Mesenchymal stem cell (in vitro differentiated cells and primary cell): ENCODE measurements around the gene CDK11B.
"Not testable (repeated sequence)": the region's sequence is repeated elsewhere in the genome, so short reads cannot be mapped to it uniquely, and the experiment has no call there.

Experiments
- DNase-seq: peaks from one replicate; pipeline ENCODE4 v3.0.0-alpha.2; 2013
- H2AFZ ChIP-seq: one replicate; pipeline ENCODE4 v1.6.1; 2013; ENCODE audit warnings: low read depth, mild to moderate bottlenecking, control low read depth, inconsistent platforms, low read length, moderate library complexity
- H2AK5ac ChIP-seq: 2 replicates; pipeline ENCODE4 v1.6.1; 2013; ENCODE audit warnings: low read length, moderate library complexity, mild to moderate bottlenecking, inconsistent platforms; ENCODE audit not compliant: severe bottlenecking
- H2BK120ac ChIP-seq: one replicate; pipeline ENCODE4 v1.6.1; 2013; ENCODE audit warnings: low read depth, mild to moderate bottlenecking, inconsistent platforms, low read length, moderate library complexity
- H2BK12ac ChIP-seq, 2 experiments: one replicate each; pipeline ENCODE4 v1.6.1; 2013; ENCODE audit warnings: inconsistent platforms in 2 of 2, low read length in 2 of 2, mild to moderate bottlenecking in 2 of 2, moderate library complexity in 2 of 2, control low read depth in 1 of 2
- H2BK15ac ChIP-seq: one replicate; pipeline ENCODE4 v1.6.1; 2013; ENCODE audit warnings: mild to moderate bottlenecking, low read depth, inconsistent platforms; ENCODE audit not compliant: poor library complexity, severe bottlenecking
- H2BK5ac ChIP-seq: 2 replicates; pipeline ENCODE4 v1.6.1; 2013; ENCODE audit warnings: low read depth, mild to moderate bottlenecking, low read length, control low read depth, inconsistent platforms; ENCODE audit not compliant: poor library complexity, severe bottlenecking
- H3K14ac ChIP-seq, 2 experiments: one replicate each; pipeline ENCODE4 v1.6.1; 2013; ENCODE audit warnings: inconsistent platforms in 2 of 2, low read length in 2 of 2, control low read depth in 1 of 2, mild to moderate bottlenecking in 1 of 2, moderate library complexity in 1 of 2
- H3K18ac ChIP-seq, 2 experiments: one replicate each; pipeline ENCODE4 v1.6.1; 2013; ENCODE audit warnings: inconsistent platforms in 2 of 2, low read length in 2 of 2, control low read depth in 1 of 2, low read depth in 1 of 2, mild to moderate bottlenecking in 1 of 2
- H3K23ac ChIP-seq, 2 experiments: one replicate each; pipeline ENCODE4 v1.6.1; 2013; ENCODE audit warnings: inconsistent platforms in 2 of 2, low read length in 2 of 2, mild to moderate bottlenecking in 2 of 2, moderate library complexity in 2 of 2, control low read depth in 1 of 2
- H3K27ac ChIP-seq: 2 replicates; pipeline ENCODE4 v1.5.1; 2013; ENCODE audit warnings: mild to moderate bottlenecking, moderate library complexity, low read length, control low read depth, inconsistent platforms; ENCODE audit not compliant: poor library complexity, severe bottlenecking
- H3K27me3 ChIP-seq, 2 experiments: 2 replicates each; pipeline versions ENCODE4 v1.6.1 to v1.7.0; 2013; ENCODE audit warnings: low read length in 2 of 2, mild to moderate bottlenecking in 2 of 2, moderate library complexity in 2 of 2, control low read depth in 1 of 2, inconsistent platforms in 1 of 2; ENCODE audit not compliant: control insufficient read depth in 1 of 2, insufficient read depth in 1 of 2
- H3K36me3 ChIP-seq, 2 experiments: 2 replicates each; pipeline versions ENCODE4 v1.6.1 to v1.7.0; 2013; ENCODE audit warnings: low read length in 2 of 2, control low read depth in 1 of 2, inconsistent platforms in 1 of 2, low read depth in 1 of 2, mild to moderate bottlenecking in 1 of 2; ENCODE audit not compliant: insufficient read depth in 2 of 2, control insufficient read depth in 1 of 2
- H3K4ac ChIP-seq, 2 experiments: one replicate each; pipeline ENCODE4 v1.6.1; 2013; ENCODE audit warnings: inconsistent platforms in 2 of 2, low read length in 2 of 2, mild to moderate bottlenecking in 2 of 2, moderate library complexity in 2 of 2, control low read depth in 1 of 2, low read depth in 1 of 2
- H3K4me1 ChIP-seq: 2 replicates; pipeline ENCODE4 v1.6.1; 2013; ENCODE audit warnings: low read depth, low read length, control low read depth; ENCODE audit not compliant: control insufficient read depth, insufficient read depth
- H3K4me2 ChIP-seq: 2 replicates; pipeline ENCODE4 v1.6.1; 2013; ENCODE audit warnings: low read length, mild to moderate bottlenecking, inconsistent platforms; ENCODE audit not compliant: poor library complexity, severe bottlenecking
- H3K4me3 ChIP-seq, 2 experiments: 2 replicates each; pipeline versions ENCODE4 v1.5.1 to v1.7.0; 2013; ENCODE audit warnings: low read length in 2 of 2, mild to moderate bottlenecking in 2 of 2, control low read depth in 1 of 2, low read depth in 1 of 2; ENCODE audit not compliant: insufficient read depth in 1 of 2
- H3K79me1 ChIP-seq: replicated peaks from 2 replicates; pipeline ENCODE4 v1.6.1; 2013; ENCODE audit warnings: mild to moderate bottlenecking, control low read depth, low read length, inconsistent platforms; ENCODE audit not compliant: poor library complexity, severe bottlenecking
- H3K9ac ChIP-seq: 2 replicates; pipeline ENCODE4 v1.7.0; 2013; ENCODE audit warnings: mild to moderate bottlenecking, low read length, moderate library complexity
- H3K9me3 ChIP-seq: 2 replicates; pipeline ENCODE4 v1.7.0; 2013; ENCODE audit warnings: mild to moderate bottlenecking, low read length; ENCODE audit not compliant: control insufficient read depth
- H4K8ac ChIP-seq: one replicate; pipeline ENCODE4 v1.6.1; 2013; ENCODE audit warnings: inconsistent platforms, mild to moderate bottlenecking, low read length, moderate library complexity
- H4K91ac ChIP-seq: one replicate; pipeline ENCODE4 v1.6.1; 2013; ENCODE audit warnings: mild to moderate bottlenecking, low read length, inconsistent platforms
- WGBS: methylation state at CpG from one replicate; pipeline ENCODE4 v1.1.7; 2013; ENCODE audit warnings: mixed read lengths; 5-methylcytosine and 5-hydroxymethylcytosine counted together

CDK11B gene

DNA sequence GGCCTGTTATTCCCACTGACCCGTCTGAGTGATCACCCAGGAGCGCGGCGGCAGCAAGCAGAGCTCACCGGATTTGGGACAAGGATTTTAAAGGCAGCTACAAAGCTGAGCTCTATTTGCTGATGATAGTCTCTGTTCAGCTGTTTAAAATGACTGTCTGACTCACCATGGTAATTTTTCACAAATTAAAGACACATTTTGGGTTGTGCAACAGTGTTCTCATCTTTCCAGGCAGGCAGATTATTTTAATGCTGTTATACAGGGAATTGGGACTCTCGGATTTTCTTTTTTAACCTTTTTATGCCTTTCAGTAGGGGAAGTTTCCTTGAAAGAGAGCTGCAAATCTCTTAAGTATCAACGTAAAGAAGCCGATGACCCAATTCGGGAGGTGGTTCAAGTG is 3.6 kb upstream of the CDK11B start:
- peak; percentile 17 for DNase-seq
- not testable (repeated sequence) for H3K79me1 ChIP-seq
- WGBS, result 92% methylated on average over 4 of the region's 9 CpGs

DNA sequence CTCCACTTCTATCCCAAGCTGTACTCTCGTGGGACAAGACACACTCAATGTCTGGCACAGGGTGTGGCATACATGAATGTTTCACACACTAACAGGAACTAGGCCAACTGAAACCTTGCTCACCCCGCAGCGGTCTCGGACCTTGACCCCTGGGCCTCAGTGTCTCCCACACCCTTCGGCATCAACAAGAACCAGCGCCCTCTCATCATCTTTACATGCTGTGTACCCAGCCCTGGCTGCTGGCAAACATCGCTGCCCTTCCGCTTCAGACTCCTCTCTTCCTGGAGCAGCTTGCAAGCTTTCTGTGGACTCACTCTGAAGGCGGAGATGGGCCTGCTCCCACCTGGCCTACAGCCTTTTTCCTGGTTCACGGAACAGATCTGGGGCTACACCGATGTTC is 10.5 kb downstream of the CDK11B start:
- not testable (repeated sequence) for H3K4ac ChIP-seq, H3K79me1 ChIP-seq, H4K8ac ChIP-seq, H2BK120ac ChIP-seq, H3K4me2 ChIP-seq, H3K27me3 ChIP-seq, H3K4me3 ChIP-seq, H2AK5ac ChIP-seq, H3K4me1 ChIP-seq, H2AFZ ChIP-seq, H3K14ac ChIP-seq, H3K18ac ChIP-seq, H3K27ac ChIP-seq, DNase-seq, H2BK15ac ChIP-seq, H4K91ac ChIP-seq, H2BK12ac ChIP-seq, H2BK5ac ChIP-seq, H3K9me3 ChIP-seq, H3K9ac ChIP-seq, H3K23ac ChIP-seq
- H3K36me3 ChIP-seq, result peaks cover 43 to 58% of the 10 kb centered on the region in 2 experiments
- WGBS, result 98% methylated on average over 11 of the region's 11 CpGs

More for the DNA sequence above, 3.6 kb upstream of the CDK11B start:
- H3K27ac ChIP-seq, H2AFZ ChIP-seq, H3K18ac ChIP-seq, H3K4ac ChIP-seq, H2BK5ac ChIP-seq, H3K4me1 ChIP-seq, H4K8ac ChIP-seq, H2AK5ac ChIP-seq, H3K9me3 ChIP-seq, H2BK15ac ChIP-seq, H3K23ac ChIP-seq, H3K4me2 ChIP-seq, H2BK12ac ChIP-seq, H3K14ac ChIP-seq, H2BK120ac ChIP-seq, H3K27me3 ChIP-seq, H4K91ac ChIP-seq: not testable (repeated sequence)
- H3K4me3 ChIP-seq, result peak overlapping the region in 1 of 2 experiments; percentile 37
- peak overlapping the region; percentile 78 for H3K9ac ChIP-seq
- peaks cover 20 to 33% of the 10 kb centered on the region in 2 experiments for H3K36me3 ChIP-seq

DNA sequence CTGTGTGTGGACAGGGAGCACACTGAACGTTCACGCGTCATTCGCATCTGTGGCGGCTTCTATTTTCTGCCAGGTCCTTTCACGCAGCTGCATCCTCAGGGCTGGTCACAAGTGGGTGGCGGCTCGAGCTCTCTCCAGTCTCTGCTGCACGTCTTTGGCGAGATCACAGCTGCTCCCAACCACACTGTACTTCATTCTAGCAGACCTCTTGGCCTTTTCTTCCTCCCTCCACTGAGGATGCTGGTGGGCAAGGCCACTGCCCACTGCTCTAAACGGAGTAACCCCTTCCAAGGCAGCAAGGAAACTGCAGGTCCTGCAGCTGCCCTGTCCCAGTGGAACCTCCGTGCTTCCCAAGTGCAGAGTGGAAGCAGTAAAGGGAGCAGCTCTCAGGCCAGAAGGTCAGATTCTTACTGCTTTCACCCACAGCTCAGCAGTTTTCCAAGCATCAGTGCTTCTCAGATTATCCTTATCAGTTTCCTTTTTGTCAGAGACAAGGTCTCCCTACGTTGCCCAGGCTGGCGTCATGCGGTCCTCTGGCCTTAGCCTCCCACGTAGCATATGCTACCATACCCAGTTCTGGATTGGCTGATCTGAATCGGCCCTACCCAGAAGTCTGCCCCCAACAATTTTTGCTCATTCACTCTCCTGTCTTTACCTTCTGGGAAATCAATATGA is 11.1 kb downstream of the CDK11B start:
- WGBS, result 96% methylated on average over 16 of the region's 17 CpGs
- not testable (repeated sequence) for H2BK5ac ChIP-seq, H3K4ac ChIP-seq, DNase-seq, H3K9ac ChIP-seq, H2AFZ ChIP-seq, H3K23ac ChIP-seq, H3K14ac ChIP-seq, H2BK120ac ChIP-seq, H3K9me3 ChIP-seq, H3K4me3 ChIP-seq, H3K79me1 ChIP-seq, H3K4me2 ChIP-seq, H2BK15ac ChIP-seq, H4K91ac ChIP-seq, H3K4me1 ChIP-seq, H2AK5ac ChIP-seq, H4K8ac ChIP-seq, H2BK12ac ChIP-seq, H3K27me3 ChIP-seq, H3K27ac ChIP-seq, H3K18ac ChIP-seq
- peaks cover 37 to 57% of the 10 kb centered on the region in 2 experiments for H3K36me3 ChIP-seq

DNA sequence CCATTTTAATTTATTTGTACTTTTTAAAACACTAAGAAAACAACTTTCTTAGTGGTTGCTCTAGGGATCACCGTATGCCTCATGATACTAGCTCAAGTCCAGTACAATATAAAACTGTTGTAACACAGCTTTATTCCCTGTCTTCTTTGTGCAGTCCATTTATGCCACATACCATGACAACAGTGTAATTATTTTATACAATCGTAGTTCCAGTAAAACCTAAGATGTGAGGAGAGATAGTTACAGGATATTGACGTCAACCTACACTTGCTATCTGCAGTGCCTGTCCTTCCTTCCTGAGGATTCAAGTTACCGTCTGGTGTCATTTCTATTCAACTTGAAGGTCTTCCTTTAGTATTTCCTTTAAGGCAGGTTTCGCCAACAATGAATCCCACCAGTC is 12.5 kb downstream of the CDK11B start:
- peaks cover 27 to 44% of the 10 kb centered on the region in 2 experiments for H3K36me3 ChIP-seq
- H3K9me3 ChIP-seq, H3K27me3 ChIP-seq, H4K91ac ChIP-seq, H2BK12ac ChIP-seq, H3K18ac ChIP-seq, H3K79me1 ChIP-seq, H3K4me3 ChIP-seq, H3K4ac ChIP-seq, H3K23ac ChIP-seq, H3K4me1 ChIP-seq, H2BK5ac ChIP-seq, H3K4me2 ChIP-seq, H2BK120ac ChIP-seq, H2AFZ ChIP-seq, H3K9ac ChIP-seq, H3K27ac ChIP-seq, H4K8ac ChIP-seq, H2BK15ac ChIP-seq, H2AK5ac ChIP-seq, H3K14ac ChIP-seq, DNase-seq: not testable (repeated sequence)
- WGBS, result 82% methylated on average over 2 of the region's 5 CpGs
